IPS-NIHi11 (cell line): ENCODE results near the gene BUD13.

Experiments
- DNase-seq: peaks from one replicate; pipeline ENCODE4 v3.0.0; 2012; ENCODE audit warnings: mixed read lengths, low spot score

Gene BUD13

GRCh38 chr11:116715383-116715782 lies 57.4 kb downstream of the BUD13 start:
- peak; percentile 63 for DNase-seq

- DNase-seq, result no peak
These were observed 57.9 kb downstream of the BUD13 start for GRCh38 chr11:116714902-116715301.

GRCh38 chr11:116712428-116712827 lies 60.4 kb downstream of the BUD13 start:
- DNase-seq, result no peak

GRCh38 chr11:116710762-116711161 lies 62.0 kb downstream of the BUD13 start:
- DNase-seq, result no peak

- DNase-seq, result no peak
These were observed 62.6 kb downstream of the BUD13 start for GRCh38 chr11:116710001-116710674.

- no peak for DNase-seq
These were observed 65.0 kb downstream of the BUD13 start for GRCh38 chr11:116707746-116708145.

- peak; percentile 59 for DNase-seq
These were observed 65.6 kb downstream of the BUD13 start for GRCh38 chr11:116707161-116707629.

- peak; percentile 80 for DNase-seq
These were observed 69.4 kb downstream of the BUD13 start for GRCh38 chr11:116703421-116703820.

- no peak for DNase-seq
These were observed 69.9 kb downstream of the BUD13 start for GRCh38 chr11:116702772-116703385.

- no peak for DNase-seq
These were observed 70.9 kb downstream of the BUD13 start for GRCh38 chr11:116701876-116702275.

- DNase-seq, result no peak
These were observed 71.4 kb downstream of the BUD13 start for GRCh38 chr11:116701297-116701801.

GRCh38 chr11:116700586-116701220 lies 72.1 kb downstream of the BUD13 start:
- no peak for DNase-seq
